Spleen (tissue), 7 donors: ENCODE results near the gene KCNH8.

Source experiments
- CTCF ChIP-seq, 11 experiments: fragments of 200-600 bp in 7 of 11; fragments of 450-650 bp in 4 of 11; sonication (generic) in 4 of 11; IDR thresholded peaks in 8 of 11; conservative IDR thresholded peaks in 3 of 11; 1 replicate in 7 of 11; 2 replicates in 4 of 11; pipeline versions ENCODE4 v1.4.0 to v1.8.0; 2016 to 2021; ENCODE audit warnings: antibody characterized with exemption in 11 of 11, inconsistent platforms in 4 of 11, mild to moderate bottlenecking in 1 of 11
- POLR2A ChIP-seq, 3 donors: fragments of 450-650 bp; IDR thresholded peaks; one replicate each; pipeline ENCODE4 v1.5.1; 2017; ENCODE audit warnings: antibody characterized with exemption in 3 of 3, mild to moderate bottlenecking in 1 of 3
- POLR2AphosphoS5 ChIP-seq, 3 donors: sonication (generic); formaldehyde crosslinking; IDR thresholded peaks; one replicate each; pipeline ENCODE4 v1.5.1; 2017; ENCODE audit warnings: antibody characterized with exemption in 3 of 3
- donor health status: DM: no; HTN: no; CAD: no; lungs with moderate emphysema.
- donor health status: DM: no; HTN: no; CAD: no.
- donor health status: DM: no; HTN: no; CAD: no.

- TF ChIP-seq CTCF (IDR thresholded peaks at IDR 0.05 in 8 of 11, conservative IDR thresholded peaks at IDR 0.05 in 3 of 11) (no peak), POLR2A (IDR thresholded peaks at IDR 0.05) (no peak), POLR2AphosphoS5 (IDR thresholded peaks at IDR 0.05) (no peak)
Measured at GRCh38 chr3:19165654-19166053, 17.3 kb downstream of the KCNH8 start.
